Keratinocyte (primary cell): ENCODE results near the gene ANKRD23. TPM values are rescaled to one million over a fixed set of nuclear protein-coding genes. Genes with fewer than 3 reads are reported as not detected.
A peak's percentile ranks its signal among the peaks of the same experiment; 100 is the strongest.

ENCODE experiments used
- DNase-seq: peaks from one replicate; pipeline ENCODE4 v3.0.0-alpha.2; 2011; ENCODE audit warnings: low read depth, missing footprints, low spot score
- FAIRE-seq: peaks from 2 replicates; lab custom pipeline; 2011; peaks lifted over from hg19 to GRCh38; lab: Jason Lieb, UNC
- H2AFZ ChIP-seq: 2 replicates; pipeline ENCODE4 v1.6.0; 2012; ENCODE audit warnings: low read length, control low read depth, inconsistent platforms; ENCODE audit not compliant: control insufficient read depth
- H3K27ac ChIP-seq: 2 replicates; pipeline ENCODE4 v1.5.1; 2011; ENCODE audit warnings: low read length; ENCODE audit not compliant: control insufficient read depth, insufficient read depth
- H3K27me3 ChIP-seq: 3 replicates; pipeline ENCODE4 v1.6.0; 2011; ENCODE audit warnings: low read length; ENCODE audit not compliant: control insufficient read depth, insufficient read depth; ENCODE audit errors: extremely low read depth
- H3K36me3 ChIP-seq, 2 experiments: 2 replicates in 1 of 2; 3 replicates in 1 of 2; pipeline ENCODE4 v1.5.1; 2011; ENCODE audit warnings: low read length in 2 of 2, mild to moderate bottlenecking in 1 of 2; ENCODE audit not compliant: control insufficient read depth in 2 of 2, insufficient read depth in 2 of 2; ENCODE audit errors: extremely low read depth in 1 of 2
- H3K4me1 ChIP-seq: 3 replicates; pipeline ENCODE4 v1.5.1; 2011; ENCODE audit warnings: low read length; ENCODE audit not compliant: control insufficient read depth, insufficient read depth; ENCODE audit errors: extremely low read depth
- H3K4me2 ChIP-seq: 3 replicates; pipeline ENCODE4 v1.6.0; 2011; ENCODE audit warnings: low read depth, low read length; ENCODE audit not compliant: control insufficient read depth, insufficient read depth; ENCODE audit errors: extremely low read depth
- H3K4me3 ChIP-seq, 3 experiments: fragments of 200-600 bp in 1 of 3; sonication (generic) in 1 of 3; 2 replicates in 2 of 3; 3 replicates in 1 of 3; pipeline ENCODE4 v1.5.1; 2011 to 2016; ENCODE audit warnings: low read length in 3 of 3, mild to moderate bottlenecking in 3 of 3, control low read depth in 2 of 3, inconsistent platforms in 1 of 3, low read depth in 1 of 3, mixed read lengths in 1 of 3, mixed run types in 1 of 3, moderate library complexity in 1 of 3; ENCODE audit not compliant: control insufficient read depth in 2 of 3, insufficient read depth in 2 of 3; ENCODE audit errors: extremely low read depth in 1 of 3
- H3K79me2 ChIP-seq: 2 replicates; pipeline ENCODE4 v1.6.0; 2012; ENCODE audit warnings: low read length; ENCODE audit not compliant: control insufficient read depth, insufficient read depth
- H3K9ac ChIP-seq: 3 replicates; pipeline ENCODE4 v1.6.0; 2011; ENCODE audit warnings: low read length; ENCODE audit not compliant: control insufficient read depth, insufficient read depth; ENCODE audit errors: extremely low read depth
- H3K9me1 ChIP-seq: 3 replicates; pipeline ENCODE4 v1.6.0; 2011; ENCODE audit warnings: low read length; ENCODE audit not compliant: control insufficient read depth, insufficient read depth; ENCODE audit errors: extremely low read depth
- H3K9me3 ChIP-seq: 2 replicates; pipeline ENCODE4 v1.5.1; 2012; ENCODE audit warnings: low read depth, low read length; ENCODE audit not compliant: control insufficient read depth
- H4K20me1 ChIP-seq: 3 replicates; pipeline ENCODE4 v1.6.0; 2011; ENCODE audit warnings: low read length; ENCODE audit not compliant: control insufficient read depth, insufficient read depth; ENCODE audit errors: extremely low read depth
- CTCF ChIP-seq, 3 experiments: IDR thresholded peaks in 1 of 3; conservative IDR thresholded peaks in 1 of 3; optimal IDR thresholded peaks in 1 of 3; 2 replicates in 2 of 3; 3 replicates in 1 of 3; pipeline versions ENCODE3 to v1.5.1; 2011; ENCODE audit warnings: low read length in 3 of 3, mild to moderate bottlenecking in 3 of 3, moderate library complexity in 2 of 3, control low read depth in 1 of 3, inconsistent platforms in 1 of 3; ENCODE audit not compliant: insufficient read depth in 2 of 3; ENCODE audit errors: extremely low read depth in 1 of 3
- EZH2 ChIP-seq: IDR thresholded peaks from one replicate; pipeline ENCODE4 v1.6.1; 2012; ENCODE audit warnings: inconsistent platforms, mild to moderate bottlenecking, low read length, moderate library complexity
- dilution Hi-C: fragments of 300-500 bp; cut with MboI; formaldehyde crosslinking; loops from one replicate; pipeline ENCODE4 v1.7.0; 2020; ENCODE audit warnings: low sequenced_read_pairs; ENCODE audit not compliant: extremely low pct_ligation_motif_present
- polyA plus RNA-seq, 5 experiments: library from polyadenylated mRNA; depleted of rRNA in 3 of 5; stranded (reverse) in 3 of 5; stranded (forward) in 1 of 5; unstranded in 1 of 5; fragments of >200 nt; gene quantifications; 1 replicate in 1 of 5; 2 replicates in 3 of 5; 3 replicates in 1 of 5; pipeline versions ENCODE4 v1.2.1 to v1.2.3, GENCODE V29; 2011 to 2012; ENCODE audit warnings: missing spikeins in 2 of 5, low read depth in 1 of 5, low replicate concordance in 1 of 5

ANKRD23 gene
- polyA plus RNA-seq, 1 donor (not counting 4 experiments of a cell fraction or from before 2014, with no cell fraction given) = 1.4 TPM

- Histone ChIP-seq H3K27me3 (no peaks in the 10 kb centered on the region), H3K9me1 (no peaks in the 10 kb centered on the region), H2AFZ (no peak overlapping the region), H3K79me2 (peaks cover 9% of the 10 kb centered on the region), H3K36me3 (peaks cover 28 to 31% of the 10 kb centered on the region in 2 experiments), H3K27ac (no peak overlapping the region), H3K4me3 (peak overlapping the region; percentile 75 to 90 (median 80)), H3K9me3 (no peaks in the 10 kb centered on the region), H3K4me2 (peak overlapping the region; percentile 93), H3K9ac (peak overlapping the region; percentile 60), H4K20me1 (no peaks in the 10 kb centered on the region), H3K4me1 (peaks cover 24% of the 10 kb centered on the region)
- no peak for DNase-seq
- dilution Hi-C loops = no loop called here
- no peak for FAIRE-seq
- no peak for TF ChIP-seq EZH2
- TF ChIP-seq CTCF (optimal IDR thresholded peaks at IDR 0.05 in 1 of 3, IDR thresholded peaks at IDR 0.05 in 1 of 3, conservative IDR thresholded peaks at IDR 0.05 in 1 of 3; ENCODE audit: extremely low read depth in 1 of 3, insufficient read depth in 2 of 3, low read length in 3 of 3) = no peak
These were observed 23.4 kb upstream of the ANKRD23 start for GRCh38 chr2:96866986-96867755.

GRCh38 chr2:96866586-96866985 is 22.8 kb upstream of the ANKRD23 start:
- H3K4me1 ChIP-seq = peaks cover 24% of the 10 kb centered on the region
- H2AFZ ChIP-seq = no peak overlapping the region
- no peak overlapping the region for H3K4me2 ChIP-seq
- peaks cover 28 to 37% of the 10 kb centered on the region in 2 experiments for H3K36me3 ChIP-seq
- H3K79me2 ChIP-seq = peaks cover 9% of the 10 kb centered on the region
- H3K9me1 ChIP-seq = no peaks in the 10 kb centered on the region
- no peak overlapping the region for H3K4me3 ChIP-seq
- no peaks in the 10 kb centered on the region for H3K27me3 ChIP-seq
- no peak for FAIRE-seq
- no peaks in the 10 kb centered on the region for H4K20me1 ChIP-seq
- no peak overlapping the region for H3K27ac ChIP-seq
- H3K9ac ChIP-seq = no peak overlapping the region
- H3K9me3 ChIP-seq = no peaks in the 10 kb centered on the region
- no peak for DNase-seq
- TF ChIP-seq CTCF (optimal IDR thresholded peaks at IDR 0.05 in 1 of 3, IDR thresholded peaks at IDR 0.05 in 1 of 3, conservative IDR thresholded peaks at IDR 0.05 in 1 of 3; ENCODE audit: extremely low read depth in 1 of 3, insufficient read depth in 2 of 3, low read length in 3 of 3) (no peak), EZH2 (no peak)
- dilution Hi-C loops = no loop called here
